H1 (cell line): Measurements from ENCODE around the gene TBX4. TPM values are rescaled to one million over a fixed set of nuclear protein-coding genes. Genes with fewer than 3 reads are reported as not detected.

ENCODE experiments used
- BRCA1 ChIP-seq: IDR thresholded peaks from 2 replicates; pipeline ENCODE4 v1.6.1; 2012; ENCODE audit warnings: low read depth, low read length, improper control_type of control experiment
- KDM1A ChIP-seq: fragments of 200-600, 300-600 bp; sonication (generic); IDR thresholded peaks from 2 replicates; pipeline ENCODE4 v1.7.1; 2016; ENCODE audit warnings: mild to moderate bottlenecking, low read length, borderline replicate concordance
- POLR2A ChIP-seq, 2 experiments: IDR thresholded peaks; 1 replicate in 1 of 2; 2 replicates in 1 of 2; pipeline ENCODE4 v1.6.1; 2011; ENCODE audit warnings: low read depth in 2 of 2, low read length in 2 of 2, mild to moderate bottlenecking in 2 of 2; ENCODE audit errors: control extremely low read depth in 1 of 2
- SP4 ChIP-seq: IDR thresholded peaks from 2 replicates; pipeline ENCODE4 v1.6.1; 2012; ENCODE audit warnings: low read length, inconsistent platforms
- polyA plus RNA-seq, 7 experiments: library from polyadenylated mRNA; depleted of rRNA in 3 of 7; stranded (reverse) in 5 of 7; unstranded in 2 of 7; fragments of >200 nt in 5 of 7; fragments of 200-250 nt in 2 of 7; gene quantifications; 1 replicate in 5 of 7; 2 replicates in 1 of 7; 4 replicates in 1 of 7; pipeline versions ENCODE4 v1.2.1 to v1.2.3, GENCODE V29; 2011 to 2013; ENCODE audit warnings: missing spikeins in 2 of 7, mixed read lengths in 2 of 7
- total RNA-seq: library from RNA; stranded (reverse); fragmentation: NEBNext Ultra II Directional; extraction: Animal tissue kit (Norgen Biotek cat#: 25700); gene quantifications from 2 replicates; pipeline ENCODE4 v1.2.1, GENCODE V29; 2021

Gene TBX4
- total and polyA plus RNA-seq, 2 of the 8 experiments (the other 6 are each of a cell fraction or from before 2014, with no cell fraction given) = 0.02 TPM; not detected in 1

- TF ChIP-seq KDM1A = no peak
- no peak for TF ChIP-seq POLR2A (IDR thresholded peaks at IDR 0.05; ENCODE audit: control extremely low read depth in 1 of 2, low read depth in 2 of 2, low read length in 2 of 2)
- no peak for TF ChIP-seq BRCA1
- TF ChIP-seq SP4 = no peak
These were observed 82.2 kb downstream of the TBX4 start (continued) for GRCh38 chr17:61534414-61534813.

Other genes with a start within 250 kb of the TBX4 start
- gene TBX2, start 52.6 kb upstream of the TBX4 start, total RNA-seq = not detected in 2 replicates
- 0.02 TPM in 1 of 2 replicates, not detected in the other for gene TBX2, start 52.6 kb upstream of the TBX4 start, polyA plus RNA-seq (2011; rRNA removed)
- not detected in 2 replicates for gene NACA2, start 138.8 kb downstream of the TBX4 start, total RNA-seq
- gene NACA2, start 138.8 kb downstream of the TBX4 start, polyA plus RNA-seq (2011; rRNA removed) = not detected in 2 replicates